ENCODE results near the gene ATG9B. TPM values are rescaled to one million over a fixed set of nuclear protein-coding genes. Genes with fewer than 3 reads are reported as not detected.
A peak's percentile ranks its signal among the peaks of the same experiment; 100 is the strongest.

Gene ATG9B
- total and polyA plus RNA-seq, 9 of the 15 experiments (the other 6 are each of a cell fraction or from before 2014, with no cell fraction given) = 0.29 to 8.0 (median 2.1) TPM

DNA sequence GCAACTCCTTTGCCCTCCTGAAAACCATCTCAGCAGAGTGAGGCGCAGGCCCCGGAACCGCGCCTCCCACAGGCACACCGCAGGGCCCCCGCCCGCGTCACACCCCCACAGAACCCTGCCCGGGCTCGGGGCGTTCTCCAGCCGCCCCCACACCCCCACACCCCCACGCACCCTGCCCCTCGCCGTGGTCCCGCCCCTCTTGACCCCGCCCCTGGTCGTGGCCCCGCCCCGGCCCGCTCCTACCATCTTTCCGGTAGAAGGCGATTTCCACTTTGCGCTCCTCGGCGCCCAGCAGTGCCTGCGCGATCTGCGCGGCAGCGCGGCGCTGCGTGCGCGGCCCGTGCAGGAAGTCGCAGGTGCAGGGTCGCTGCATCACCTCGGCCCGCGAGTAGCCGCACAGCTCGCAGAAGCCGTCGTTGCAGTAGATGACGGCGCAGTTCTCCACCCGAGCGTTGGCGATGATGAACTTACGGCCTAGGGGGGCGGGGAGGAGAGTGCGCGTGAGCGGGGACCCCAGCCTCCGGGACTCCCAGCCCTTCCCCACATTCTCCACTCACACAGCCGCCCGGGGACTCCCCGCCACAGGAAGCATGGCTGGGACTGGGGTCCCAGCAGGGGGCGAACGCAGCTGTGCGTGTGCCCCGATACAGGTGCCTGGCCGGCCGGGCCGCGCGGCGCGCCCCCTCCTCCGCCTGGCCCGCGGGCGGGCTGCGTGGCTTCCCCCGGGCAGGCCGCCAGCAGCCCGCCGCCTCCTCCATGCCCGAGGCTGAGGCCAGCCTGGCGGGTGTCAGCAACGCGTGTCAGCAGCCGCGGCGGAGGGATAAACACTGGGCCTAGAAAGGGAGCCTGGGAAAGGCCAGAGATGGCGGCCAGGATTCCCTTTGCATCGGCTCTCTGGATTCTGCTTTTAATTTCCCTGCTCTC, 49.6 kb downstream of the ATG9B start (continued):
- TF ChIP-seq, protein P1, sequence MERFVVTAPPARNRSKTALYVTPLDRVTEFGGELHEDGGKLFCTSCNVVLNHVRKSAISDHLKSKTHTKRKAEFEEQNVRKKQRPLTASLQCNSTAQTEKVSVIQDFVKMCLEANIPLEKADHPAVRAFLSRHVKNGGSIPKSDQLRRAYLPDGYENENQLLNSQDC (CRISPR knock-in tag; IDR thresholded peaks at IDR 0.05) = no peak
- no peak for TF ChIP-seq ZNF282 (CRISPR knock-in tag; IDR thresholded peaks at IDR 0.05)
- peak; percentile 48 for TF ChIP-seq TBP (optimal IDR thresholded peaks at IDR 0.05; ENCODE audit: low read depth, low read length)
- 0 out of 2 replicates have a peak, but pooled peaks have one; percentile 39 for TF ChIP-seq JUND (IDR thresholded peaks at IDR 0.05; ENCODE audit: borderline replicate concordance, low read depth, low read length)
- no peak for TF ChIP-seq JUND (tag; IDR thresholded peaks at IDR 0.05; ENCODE audit: borderline replicate concordance, low read depth, low read length)
- TF ChIP-seq, protein P2, sequence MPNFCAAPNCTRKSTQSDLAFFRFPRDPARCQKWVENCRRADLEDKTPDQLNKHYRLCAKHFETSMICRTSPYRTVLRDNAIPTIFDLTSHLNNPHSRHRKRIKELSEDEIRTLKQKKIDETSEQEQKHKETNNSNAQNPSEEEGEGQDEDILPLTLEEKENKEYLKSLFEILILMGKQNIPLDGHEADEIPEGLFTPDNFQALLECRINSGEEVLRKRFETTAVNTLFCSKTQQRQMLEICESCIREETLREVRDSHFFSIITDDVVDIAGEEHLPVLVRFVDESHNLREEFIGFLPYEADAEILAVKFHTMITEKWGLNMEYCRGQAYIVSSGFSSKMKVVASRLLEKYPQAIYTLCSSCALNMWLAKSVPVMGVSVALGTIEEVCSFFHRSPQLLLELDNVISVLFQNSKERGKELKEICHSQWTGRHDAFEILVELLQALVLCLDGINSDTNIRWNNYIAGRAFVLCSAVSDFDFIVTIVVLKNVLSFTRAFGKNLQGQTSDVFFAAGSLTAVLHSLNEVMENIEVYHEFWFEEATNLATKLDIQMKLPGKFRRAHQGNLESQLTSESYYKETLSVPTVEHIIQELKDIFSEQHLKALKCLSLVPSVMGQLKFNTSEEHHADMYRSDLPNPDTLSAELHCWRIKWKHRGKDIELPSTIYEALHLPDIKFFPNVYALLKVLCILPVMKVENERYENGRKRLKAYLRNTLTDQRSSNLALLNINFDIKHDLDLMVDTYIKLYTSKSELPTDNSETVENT (CRISPR knock-in tag; IDR thresholded peaks at IDR 0.05) = 0 out of 2 replicates have a peak, but pooled peaks have one; percentile 11
- peak; percentile 38; the same call in 1 of the 2 replicates for TF ChIP-seq KLF13 (tag; IDR thresholded peaks at IDR 0.05; ENCODE audit: borderline replicate concordance, low read depth)
- TF ChIP-seq POLR2G (IDR thresholded peaks at IDR 0.05; ENCODE audit: low read depth, low read length) = peak; percentile 89
- TF ChIP-seq, protein P3, sequence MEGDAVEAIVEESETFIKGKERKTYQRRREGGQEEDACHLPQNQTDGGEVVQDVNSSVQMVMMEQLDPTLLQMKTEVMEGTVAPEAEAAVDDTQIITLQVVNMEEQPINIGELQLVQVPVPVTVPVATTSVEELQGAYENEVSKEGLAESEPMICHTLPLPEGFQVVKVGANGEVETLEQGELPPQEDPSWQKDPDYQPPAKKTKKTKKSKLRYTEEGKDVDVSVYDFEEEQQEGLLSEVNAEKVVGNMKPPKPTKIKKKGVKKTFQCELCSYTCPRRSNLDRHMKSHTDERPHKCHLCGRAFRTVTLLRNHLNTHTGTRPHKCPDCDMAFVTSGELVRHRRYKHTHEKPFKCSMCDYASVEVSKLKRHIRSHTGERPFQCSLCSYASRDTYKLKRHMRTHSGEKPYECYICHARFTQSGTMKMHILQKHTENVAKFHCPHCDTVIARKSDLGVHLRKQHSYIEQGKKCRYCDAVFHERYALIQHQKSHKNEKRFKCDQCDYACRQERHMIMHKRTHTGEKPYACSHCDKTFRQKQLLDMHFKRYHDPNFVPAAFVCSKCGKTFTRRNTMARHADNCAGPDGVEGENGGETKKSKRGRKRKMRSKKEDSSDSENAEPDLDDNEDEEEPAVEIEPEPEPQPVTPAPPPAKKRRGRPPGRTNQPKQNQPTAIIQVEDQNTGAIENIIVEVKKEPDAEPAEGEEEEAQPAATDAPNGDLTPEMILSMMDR (IDR thresholded peaks at IDR 0.05 in 2 of 3, conservative IDR thresholded peaks at IDR 0.05 in 1 of 3; ENCODE audit: insufficient read depth in 2 of 3, low read depth in 1 of 3, low read length in 3 of 3) = peak; percentile 55 to 65 (median 61)
- peak; percentile 5; the same call in 1 of the 2 replicates for TF ChIP-seq MAFF (IDR thresholded peaks at IDR 0.05; ENCODE audit: low read length)
- TF ChIP-seq, protein P4, sequence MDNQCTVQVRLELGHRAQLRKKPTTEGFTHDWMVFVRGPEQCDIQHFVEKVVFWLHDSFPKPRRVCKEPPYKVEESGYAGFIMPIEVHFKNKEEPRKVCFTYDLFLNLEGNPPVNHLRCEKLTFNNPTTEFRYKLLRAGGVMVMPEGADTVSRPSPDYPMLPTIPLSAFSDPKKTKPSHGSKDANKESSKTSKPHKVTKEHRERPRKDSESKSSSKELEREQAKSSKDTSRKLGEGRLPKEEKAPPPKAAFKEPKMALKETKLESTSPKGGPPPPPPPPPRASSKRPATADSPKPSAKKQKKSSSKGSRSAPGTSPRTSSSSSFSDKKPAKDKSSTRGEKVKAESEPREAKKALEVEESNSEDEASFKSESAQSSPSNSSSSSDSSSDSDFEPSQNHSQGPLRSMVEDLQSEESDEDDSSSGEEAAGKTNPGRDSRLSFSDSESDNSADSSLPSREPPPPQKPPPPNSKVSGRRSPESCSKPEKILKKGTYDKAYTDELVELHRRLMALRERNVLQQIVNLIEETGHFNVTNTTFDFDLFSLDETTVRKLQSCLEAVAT (IDR thresholded peaks at IDR 0.05) = peak in 1 of 2 experiments; percentile 20; a peak in 1 of 4 replicates
- peak; percentile 98 for TF ChIP-seq CTBP1 (IDR thresholded peaks at IDR 0.05; ENCODE audit: borderline replicate concordance)
- TF ChIP-seq ELF4 (CRISPR knock-in tag; IDR thresholded peaks at IDR 0.05) = no peak
- TF ChIP-seq POLR2A (conservative IDR thresholded peaks at IDR 0.05) = peak; percentile 75
- TF ChIP-seq, protein P5, sequence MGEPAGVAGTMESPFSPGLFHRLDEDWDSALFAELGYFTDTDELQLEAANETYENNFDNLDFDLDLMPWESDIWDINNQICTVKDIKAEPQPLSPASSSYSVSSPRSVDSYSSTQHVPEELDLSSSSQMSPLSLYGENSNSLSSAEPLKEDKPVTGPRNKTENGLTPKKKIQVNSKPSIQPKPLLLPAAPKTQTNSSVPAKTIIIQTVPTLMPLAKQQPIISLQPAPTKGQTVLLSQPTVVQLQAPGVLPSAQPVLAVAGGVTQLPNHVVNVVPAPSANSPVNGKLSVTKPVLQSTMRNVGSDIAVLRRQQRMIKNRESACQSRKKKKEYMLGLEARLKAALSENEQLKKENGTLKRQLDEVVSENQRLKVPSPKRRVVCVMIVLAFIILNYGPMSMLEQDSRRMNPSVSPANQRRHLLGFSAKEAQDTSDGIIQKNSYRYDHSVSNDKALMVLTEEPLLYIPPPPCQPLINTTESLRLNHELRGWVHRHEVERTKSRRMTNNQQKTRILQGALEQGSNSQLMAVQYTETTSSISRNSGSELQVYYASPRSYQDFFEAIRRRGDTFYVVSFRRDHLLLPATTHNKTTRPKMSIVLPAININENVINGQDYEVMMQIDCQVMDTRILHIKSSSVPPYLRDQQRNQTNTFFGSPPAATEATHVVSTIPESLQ (CRISPR knock-in tag; IDR thresholded peaks at IDR 0.05) = 0 out of 2 replicates have a peak, but pooled peaks have one; percentile 40
- TF ChIP-seq ZNF316 (IDR thresholded peaks at IDR 0.05) = peak; percentile 77
- no peak for TF ChIP-seq MYC (IDR thresholded peaks at IDR 0.05; ENCODE audit: low read depth, low read length)
- peak; percentile 60; the same call in 1 of the 2 replicates for TF ChIP-seq MYC (CRISPR knock-in tag; IDR thresholded peaks at IDR 0.05; ENCODE audit: borderline replicate concordance, low read depth)
